PC-9 (cell line): Measurements from ENCODE around the gene HEXIM1. TPM values are rescaled to one million over a fixed set of nuclear protein-coding genes. Genes with fewer than 3 reads are reported as not detected.

ENCODE experiments used
- BruUV-seq: library from RNA; stranded (reverse); fragments of 400-500 nt; replicated peaks from 2 replicates; lab custom pipeline; 2021; lab: Mats Ljungman, UMichigan
- CTCF ChIA-PET: fragments of 300-600 bp; sonication (Branson Sonifier 250); formaldehyde crosslinking; loops from one replicate; lab custom pipeline; 2022; ENCODE audit warnings: antibody characterized with exemption; lab: Charles Lee
- POLR2A ChIA-PET: fragments of 300-600 bp; sonication (Branson Sonifier 250); formaldehyde crosslinking; loops from one replicate; lab custom pipeline; 2022; ENCODE audit warnings: antibody characterized with exemption; ENCODE audit not compliant: unreplicated experiment; lab: Charles Lee
- DNase-seq, 2 experiments: peaks; one replicate each; pipeline versions ENCODE4 v3.0.0 to v3.0.0-alpha.2; 2015 to 2022; ENCODE audit warnings: mixed read lengths in 1 of 2
- H2AFZ ChIP-seq: fragments of 200-600 bp; sonication (generic); 2 replicates; pipeline ENCODE4 v1.8.1; 2017; ENCODE audit warnings: antibody characterized with exemption
- H3F3A ChIP-seq: fragments of 200-600 bp; sonication (generic); 2 replicates; pipeline ENCODE4 v1.8.1; 2017; ENCODE audit warnings: antibody characterized with exemption, mild to moderate bottlenecking, low read depth; ENCODE audit not compliant: insufficient read depth
- H3K27ac ChIP-seq: fragments of 200-600 bp; sonication (generic); 2 replicates; pipeline ENCODE4 v1.6.1; 2016; ENCODE audit warnings: mixed run types
- H3K27me3 ChIP-seq: fragments of 200-600 bp; sonication (generic); 2 replicates; pipeline ENCODE4 v1.6.1; 2016; ENCODE audit warnings: low read depth, mixed run types; ENCODE audit not compliant: insufficient read depth
- H3K36me3 ChIP-seq: fragments of 200-600 bp; sonication (generic); 2 replicates; pipeline ENCODE4 v1.6.1; 2016; ENCODE audit warnings: low read depth, mixed run types
- H3K4me1 ChIP-seq: fragments of 200-600 bp; sonication (generic); replicated peaks from 2 replicates; pipeline ENCODE4 v1.6.1; 2016; ENCODE audit warnings: mixed run types; ENCODE audit not compliant: insufficient read depth
- H3K4me2 ChIP-seq: fragments of 200-600 bp; sonication (generic); 2 replicates; pipeline ENCODE4 v1.6.1; 2017; ENCODE audit warnings: mixed run types
- H3K4me3 ChIP-seq: fragments of 200-600 bp; sonication (generic); 2 replicates; pipeline ENCODE4 v1.6.1; 2016; ENCODE audit warnings: mixed run types
- H3K79me2 ChIP-seq: fragments of 200-600 bp; sonication (generic); 2 replicates; pipeline ENCODE4 v1.6.1; 2017; ENCODE audit warnings: low read depth, mixed run types
- H3K9me2 ChIP-seq: fragments of 200-600 bp; sonication (generic); 2 replicates; pipeline ENCODE4 v1.8.1; 2017; ENCODE audit warnings: mild to moderate bottlenecking; ENCODE audit not compliant: insufficient read depth
- H3K9me3 ChIP-seq: fragments of 200-600 bp; sonication (generic); 2 replicates; pipeline ENCODE4 v1.8.1; 2016; ENCODE audit warnings: low read depth; ENCODE audit not compliant: insufficient read depth
- H4K20me1 ChIP-seq: fragments of 200-600 bp; sonication (generic); 2 replicates; pipeline ENCODE4 v1.8.1; 2017; ENCODE audit not compliant: insufficient read depth
- CTCF ChIP-seq: fragments of 200-600 bp; sonication (generic); conservative IDR thresholded peaks from 2 replicates; pipeline ENCODE4 v1.6.1; 2017; ENCODE audit warnings: mixed run types, antibody characterized with exemption, mild to moderate bottlenecking, moderate library complexity
- EZH2 ChIP-seq: fragments of 200-600 bp; sonication (generic); IDR thresholded peaks from 2 replicates; pipeline ENCODE4 v1.8.0; 2017; ENCODE audit warnings: antibody characterized with exemption, low read depth
- intact Hi-C: fragments of 100-400 bp; cut with micrococcal nuclease; formaldehyde crosslinking; loops from one replicate; pipeline ENCODE4 v1.10.0; 2022; ENCODE audit not compliant: unreplicated experiment
- total RNA-seq: library from RNA; stranded (reverse); gene quantifications from 2 replicates; pipeline ENCODE4 v1.2.3, GENCODE V29; 2021

HEXIM1 gene
- total RNA-seq, 1 experiment from 2014 or later, result 64.9 TPM

DNA sequence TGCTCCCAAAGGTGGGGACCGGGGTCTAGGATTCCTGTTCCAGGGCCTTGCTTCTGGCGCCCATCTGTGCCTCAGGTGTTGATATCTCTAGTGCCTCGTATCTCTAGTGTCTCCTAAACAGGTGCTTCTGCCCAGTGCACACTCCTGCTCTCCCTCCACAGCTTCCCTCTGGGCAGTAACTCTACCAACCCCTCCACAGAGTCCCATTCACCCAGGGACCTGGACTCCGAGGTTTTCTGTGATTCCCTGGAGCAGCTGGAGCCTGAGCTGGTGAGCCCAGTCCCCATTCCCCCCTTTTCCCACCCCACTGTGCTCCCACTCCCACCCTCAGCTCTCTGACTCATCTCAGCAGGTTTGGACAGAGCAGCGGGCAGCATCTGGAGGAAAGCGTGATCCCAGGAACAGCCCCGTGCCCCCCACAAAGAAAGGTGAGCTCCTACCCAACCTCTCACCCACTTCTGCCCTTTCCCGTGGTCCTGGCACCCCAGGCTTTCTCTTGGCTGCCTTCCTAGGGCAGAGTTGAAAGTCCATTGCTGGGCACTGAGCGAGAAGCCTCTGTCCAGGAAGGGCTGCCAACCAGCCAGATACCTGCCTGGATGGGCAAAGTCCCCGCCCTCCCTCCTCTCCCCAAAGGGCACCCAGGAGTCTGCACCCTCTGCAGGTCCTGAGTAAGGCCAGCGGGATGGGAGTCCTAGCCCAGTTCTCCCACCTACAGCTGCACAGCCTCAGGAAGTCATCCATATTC lies 10.5 kb upstream of the HEXIM1 start:
- Histone ChIP-seq H3K27me3 (no peaks in the 10 kb centered on the region), H3K4me3 (no peak overlapping the region), H3F3A (peaks cover 28% of the 10 kb centered on the region; the same call in 1 of the 2 replicates), H3K27ac (no peak overlapping the region), H3K79me2 (peaks cover 8% of the 10 kb centered on the region; the same call in 1 of the 2 replicates), H3K9me3 (no peaks in the 10 kb centered on the region), H3K36me3 (no peaks in the 10 kb centered on the region), H3K9me2 (no peaks in the 10 kb centered on the region), H4K20me1 (no peaks in the 10 kb centered on the region), H2AFZ (no peak overlapping the region), H3K4me2 (no peak overlapping the region), H3K4me1 (peaks cover 8% of the 10 kb centered on the region)
- CTCF ChIA-PET, result interaction anchor here (0.6 kb wide), 2 partner anchors 33 to 348 kb away, joined by 4 to 11 read pairs; no protein-coding TSS in a partner anchor
- TF ChIP-seq CTCF (no peak), EZH2 (no peak)
- BruUV-seq, result no TSS peak
- POLR2A ChIA-PET, result no interaction called here
- intact Hi-C loops, result loop anchor here (10.0 kb wide), 1 partner anchor 177 kb away; the partner anchor contains the start of gene MAP3K14
- no peak for DNase-seq

DNA sequence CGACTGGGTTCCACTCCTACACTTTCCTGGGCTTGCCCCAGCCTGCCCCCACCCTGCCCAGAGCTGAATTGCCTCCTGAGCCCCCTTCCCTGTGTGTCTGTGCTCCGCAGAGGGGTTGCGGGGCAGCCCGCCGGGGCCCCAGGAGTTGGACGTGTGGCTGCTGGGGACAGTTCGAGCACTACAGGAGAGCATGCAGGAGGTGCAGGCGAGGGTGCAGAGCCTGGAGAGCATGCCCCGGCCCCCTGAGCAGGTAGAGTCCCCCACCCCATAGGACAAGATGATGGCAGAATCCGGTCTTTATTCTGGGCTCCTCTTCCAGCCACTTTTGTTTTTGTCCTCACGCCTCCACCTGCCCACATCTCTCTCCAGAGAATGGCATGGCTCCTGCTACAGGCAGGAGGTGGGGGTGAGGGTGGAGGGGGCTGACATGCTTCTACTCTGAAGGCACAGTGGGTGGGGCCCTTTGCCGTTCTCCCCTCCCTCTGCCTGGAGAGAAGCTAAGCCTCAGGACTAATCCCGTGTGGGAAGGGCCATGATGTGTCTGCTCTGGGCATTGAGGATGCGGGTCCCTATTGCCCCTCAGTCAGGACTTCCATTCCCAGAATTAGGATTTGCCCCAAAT lies 9.3 kb upstream of the HEXIM1 start:
- Histone ChIP-seq H3K27me3 (no peaks in the 10 kb centered on the region), H3K79me2 (peaks cover 8% of the 10 kb centered on the region; the same call in 1 of the 2 replicates), H3F3A (peaks cover 21% of the 10 kb centered on the region), H3K4me2 (no peak overlapping the region), H3K36me3 (no peaks in the 10 kb centered on the region), H4K20me1 (no peaks in the 10 kb centered on the region), H2AFZ (no peak overlapping the region), H3K9me3 (no peaks in the 10 kb centered on the region), H3K9me2 (no peaks in the 10 kb centered on the region), H3K4me3 (no peak overlapping the region), H3K4me1 (peaks cover 8% of the 10 kb centered on the region), H3K27ac (no peak overlapping the region)
- BruUV-seq, result no TSS peak
- DNase-seq, result no peak
- intact Hi-C loops, result loop anchor here (10.0 kb wide), 1 partner anchor 176 kb away; the partner anchor contains the start of gene MAP3K14
- ChIA-PET CTCF (interaction anchor here (0.7 kb wide), 1 partner anchor 58 kb away, joined by 7 read pairs; no protein-coding TSS in a partner anchor), POLR2A (interaction anchor here (0.8 kb wide), 1 partner anchor 81 kb away, joined by 3 read pairs; no protein-coding TSS in a partner anchor)
- TF ChIP-seq EZH2 (no peak), CTCF (no peak)

GRCh38 chr17:45139533-45139920 lies 8.7 kb upstream of the HEXIM1 start:
- Histone ChIP-seq H3F3A (peaks cover 19% of the 10 kb centered on the region), H3K9me2 (no peaks in the 10 kb centered on the region), H3K4me2 (no peak overlapping the region), H4K20me1 (no peaks in the 10 kb centered on the region), H3K9me3 (no peaks in the 10 kb centered on the region), H3K79me2 (peaks cover 8% of the 10 kb centered on the region; the same call in 1 of the 2 replicates), H3K4me3 (no peak overlapping the region), H3K27ac (no peak overlapping the region), H3K4me1 (peaks cover 8% of the 10 kb centered on the region), H3K36me3 (no peaks in the 10 kb centered on the region), H2AFZ (no peak overlapping the region), H3K27me3 (no peaks in the 10 kb centered on the region)
- DNase-seq, result no peak
- intact Hi-C loops, result loop anchor here (10.0 kb wide), 1 partner anchor 175 kb away; the partner anchor contains the start of gene MAP3K14
- ChIA-PET CTCF (no interaction called here), POLR2A (interaction anchor here (0.8 kb wide), 1 partner anchor 80 kb away, joined by 3 read pairs; no protein-coding TSS in a partner anchor)
- TF ChIP-seq CTCF (no peak), EZH2 (no peak)
- no TSS peak for BruUV-seq
